K562 (cell line): ENCODE measurements around the gene SLC6A9. TPM values are rescaled to one million over a fixed set of nuclear protein-coding genes. Genes with fewer than 3 reads are reported as not detected.

Source experiments
- CBX1 ChIP-seq: sonication (generic); IDR thresholded peaks from 2 replicates; pipeline ENCODE4 v1.6.1; 2016; ENCODE audit warnings: antibody characterized with exemption, low read depth, mild to moderate bottlenecking
- CEBPG ChIP-seq, 3 experiments: fragments of 200-800 bp in 1 of 3; sonication (Bioruptor generic) in 1 of 3; sonication (generic) in 1 of 3; formaldehyde crosslinking in 1 of 3; IDR thresholded peaks in 2 of 3; conservative IDR thresholded peaks in 1 of 3; 2 replicates each; pipeline versions ENCODE4 v1.6.1 to v1.8.0; 2016 to 2022; ENCODE audit warnings: missing compliant biosample characterization in 2 of 3, missing genetic modification characterization in 2 of 3, mild to moderate bottlenecking in 1 of 3, missing genetic modification reagents in 1 of 3
- ELF2 ChIP-seq: fragments of 250-450 bp; sonication (Bioruptor Pico); IDR thresholded peaks from 2 replicates; pipeline ENCODE4 v1.5.0; 2021; ENCODE audit warnings: mild to moderate bottlenecking
- HCFC1 ChIP-seq: IDR thresholded peaks from 2 replicates; pipeline ENCODE4 v1.6.1; 2012; ENCODE audit warnings: low read depth, low read length, improper control_type of control experiment
- HDAC3 ChIP-seq: fragments of 450-650 bp; IDR thresholded peaks from 2 replicates; pipeline ENCODE4 v1.6.1; 2018; ENCODE audit warnings: borderline replicate concordance, mild to moderate bottlenecking, moderate library complexity; ENCODE audit not compliant: partially characterized antibody
- HIVEP1 ChIP-seq: fragments of 250-450 bp; sonication (Bioruptor Pico); IDR thresholded peaks from 2 replicates; pipeline ENCODE4 v1.4.0; 2020; ENCODE audit warnings: mild to moderate bottlenecking
- KLF13 ChIP-seq: fragments of 450-650 bp; IDR thresholded peaks from 2 replicates; pipeline ENCODE4 v1.6.1; 2016; ENCODE audit warnings: missing genetic modification characterization, low read depth, mild to moderate bottlenecking, missing compliant biosample characterization, moderate library complexity, borderline replicate concordance
- MYC ChIP-seq, 2 experiments: fragments of 250-450 bp in 1 of 2; sonication (Bioruptor Pico) in 1 of 2; IDR thresholded peaks; 2 replicates each; pipeline versions ENCODE4 v1.5.1 to v1.6.1; 2012 to 2021; ENCODE audit warnings: low read depth in 2 of 2, borderline replicate concordance in 1 of 2, improper control_type of control experiment in 1 of 2, low read length in 1 of 2, mild to moderate bottlenecking in 1 of 2, moderate library complexity in 1 of 2
- POLR2B ChIP-seq: fragments of 450-650 bp; IDR thresholded peaks from 2 replicates; pipeline ENCODE4 v1.6.1; 2018; ENCODE audit warnings: low read depth; ENCODE audit not compliant: partially characterized antibody
- RAD21 ChIP-seq, 2 experiments: fragments of 250-450 bp in 1 of 2; fragments of 450-650 bp in 1 of 2; sonication (Bioruptor Pico) in 1 of 2; formaldehyde crosslinking in 1 of 2; IDR thresholded peaks in 1 of 2; conservative IDR thresholded peaks in 1 of 2; 2 replicates each; pipeline versions ENCODE4 v1.4.0 to v1.8.0; 2020 to 2022; ENCODE audit warnings: mild to moderate bottlenecking in 2 of 2, moderate library complexity in 1 of 2
- RCOR1 ChIP-seq, 2 experiments: IDR thresholded peaks; 2 replicates each; pipeline ENCODE4 v1.6.1; 2012; ENCODE audit warnings: low read depth in 2 of 2, low read length in 2 of 2, borderline replicate concordance in 1 of 2, improper control_type of control experiment in 1 of 2
- TEAD2 ChIP-seq: fragments of 450-650 bp; IDR thresholded peaks from 2 replicates; pipeline ENCODE4 v1.6.1; 2016; ENCODE audit warnings: missing genetic modification characterization, control low read depth, missing compliant biosample characterization
- THAP12 ChIP-seq: fragments of 250-450 bp; sonication (Bioruptor Pico); IDR thresholded peaks from 2 replicates; pipeline ENCODE4 v1.9.0; 2021; ENCODE audit warnings: mild to moderate bottlenecking, inconsistent platforms
- ZBTB7A ChIP-seq: IDR thresholded peaks from 2 replicates; pipeline ENCODE4 v1.6.1; 2011; ENCODE audit warnings: low read depth, mild to moderate bottlenecking, low read length, moderate library complexity, borderline replicate concordance; ENCODE audit not compliant: control insufficient read depth
- ZFPM2 ChIP-seq: fragments of 250-450 bp; sonication (Bioruptor Pico); IDR thresholded peaks from 2 replicates; pipeline ENCODE4 v1.5.1; 2022; ENCODE audit warnings: mild to moderate bottlenecking
- ZNF609 ChIP-seq: sonication (generic); formaldehyde crosslinking; IDR thresholded peaks from 2 replicates; pipeline ENCODE4 v1.8.1; 2023; ENCODE audit warnings: missing genetic modification reagents, mild to moderate bottlenecking, borderline replicate concordance
- polyA plus RNA-seq, 8 experiments: library from polyadenylated mRNA; depleted of rRNA in 4 of 8; stranded (reverse) in 5 of 8; unstranded in 3 of 8; fragments of >200 nt; fragmentation: Nextera tagmentation in 2 of 8; fragmentation: Illumina TruSeq in 1 of 8; extraction: Ambion mirVana in 2 of 8; extraction: Trizol in 1 of 8; gene quantifications; 2 replicates each; pipeline versions ENCODE4 v1.2.1 to v1.2.3, GENCODE V29; 2011 to 2014; ENCODE audit warnings: inconsistent platforms in 1 of 8, missing spikeins in 1 of 8
- total RNA-seq, 7 experiments: library from RNA; depleted of rRNA in 6 of 7; stranded (reverse); fragments of >200 nt in 6 of 7; fragmentation: Illumina TruSeq in 2 of 7; extraction: Trizol in 2 of 7; gene quantifications; 2 replicates each; pipeline versions ENCODE4 v1.2.1 to v1.2.3, GENCODE V29; 2011 to 2021; ENCODE audit warnings: low replicate concordance in 1 of 7

SLC6A9 gene
- total and polyA plus RNA-seq, 9 of the 15 experiments (the other 6 are each of a cell fraction or from before 2014, with no cell fraction given), result 0.17 to 18.7 (median 2.9) TPM

GRCh38 chr1:43974443-43975248 is 56.6 kb downstream of the SLC6A9 start, which contains the start of gene ATP6V0B (continued):
- TF ChIP-seq RAD21 (CRISPR knock-in tag; conservative IDR thresholded peaks at IDR 0.05 in 1 of 2, IDR thresholded peaks at IDR 0.05 in 1 of 2) (0 out of 4 replicates have a peak, but pooled peaks of 1 of the 2 experiments have one; percentile 13), RCOR1 (IDR thresholded peaks at IDR 0.05; ENCODE audit: borderline replicate concordance in 1 of 2, low read depth in 2 of 2, low read length in 2 of 2) (peak in 1 of 2 experiments; percentile 82; a peak in 2 of 4 replicates), POLR2B (peak; percentile 76), CEBPG (CRISPR knock-in tag; IDR thresholded peaks at IDR 0.05) (no peak), CEBPG (tag; conservative IDR thresholded peaks at IDR 0.05 in 1 of 2, IDR thresholded peaks at IDR 0.05 in 1 of 2) (no peak), ZNF609 (CRISPR knock-in tag) (peak; percentile 64; the same call in 1 of the 2 replicates), MYC (IDR thresholded peaks at IDR 0.05; ENCODE audit: low read depth, low read length) (peak; percentile 92), MYC (CRISPR knock-in tag; IDR thresholded peaks at IDR 0.05; ENCODE audit: borderline replicate concordance, low read depth) (peak; percentile 70; the same call in 1 of the 2 replicates), ZFPM2 (CRISPR knock-in tag) (no peak), HIVEP1 (CRISPR knock-in tag) (peak; percentile 4; the same call in 1 of the 2 replicates), ZBTB7A (peak; percentile 56; the same call in 1 of the 2 replicates), CBX1 (peak; percentile 73; the same call in 1 of the 2 replicates), KLF13 (no peak), TEAD2 (tag) (no peak), ELF2 (CRISPR knock-in tag) (no peak; the same call in 1 of the 2 replicates), THAP12 (CRISPR knock-in tag) (peak; percentile 83; the same call in 1 of the 2 replicates), HCFC1 (peak; percentile 99), HDAC3 (no peak)
